A549 (cell line): Measurements from ENCODE around the gene CNTFR. TPM values are rescaled to one million over a fixed set of nuclear protein-coding genes. Genes with fewer than 3 reads are reported as not detected.

Source experiments
- ATAC-seq, 2 experiments: fragments of 200-7000 bp in 1 of 2; fragments of >200 bp in 1 of 2; cut with Nextera tagmentation in 1 of 2; cut with Tn5 transposase in 1 of 2; 3 replicates each; pipeline versions ENCODE4 v1.8.0 to v1.9.1; 2018 to 2020; ENCODE audit warnings: mild to moderate bottlenecking in 1 of 2, moderate library complexity in 1 of 2
- CTCF ChIA-PET: fragments of 300-600 bp; sonication (Branson Sonifier 250); formaldehyde crosslinking; extraction: SDS; loops from one replicate; lab custom pipeline; 2021; ENCODE audit warnings: antibody characterized with exemption, inconsistent platforms; lab: Yijun Ruan, JAX
- POLR2A ChIA-PET: fragments of 350-600 bp; formaldehyde crosslinking; extraction: SDS; loops from one replicate; lab custom pipeline; 2021; ENCODE audit warnings: antibody characterized with exemption, inconsistent platforms; lab: Yijun Ruan, JAX
- DNase-seq, 2 experiments: peaks; one replicate each; pipeline versions ENCODE4 v3.0.0 to v3.0.0-alpha.2; 2011 to 2016; ENCODE audit warnings: low read depth in 1 of 2, low spot score in 1 of 2
- FAIRE-seq: peaks from 2 replicates; lab custom pipeline; 2011; peaks lifted over from hg19 to GRCh38; lab: Jason Lieb, UNC
- H3K27ac ChIP-seq, 2 experiments: fragments of >200 bp; sonication (Bioruptor Twin); formaldehyde crosslinking; 3 replicates each; pipeline ENCODE4 v1.5.1; 2016 to 2017
- H3K4me1 ChIP-seq: fragments of >200 bp; sonication (Bioruptor Twin); formaldehyde crosslinking; 3 replicates; pipeline ENCODE4 v1.6.1; 2016
- H3K4me2 ChIP-seq: fragments of >200 bp; sonication (Bioruptor Twin); formaldehyde crosslinking; 3 replicates; pipeline ENCODE4 v1.6.1; 2016
- H3K4me3 ChIP-seq: fragments of >200 bp; sonication (Bioruptor Twin); formaldehyde crosslinking; 3 replicates; pipeline ENCODE4 v1.5.1; 2016
- H3K9me3 ChIP-seq: fragments of >200 bp; sonication (Bioruptor Twin); formaldehyde crosslinking; 3 replicates; pipeline ENCODE4 v1.6.1; 2016
- BHLHE40 ChIP-seq: IDR thresholded peaks from 2 replicates; pipeline ENCODE4 v1.6.1; 2012; ENCODE audit warnings: low read depth, low read length, inconsistent platforms
- CEBPB ChIP-seq, 2 experiments: fragments of >200 bp in 1 of 2; sonication (Bioruptor Twin) in 1 of 2; formaldehyde crosslinking in 1 of 2; IDR thresholded peaks; 2 replicates each; pipeline ENCODE4 v1.6.1; 2012 to 2016
- EHMT2 ChIP-seq: fragments of 200-600 bp; sonication (generic); IDR thresholded peaks from 2 replicates; pipeline ENCODE4 v1.6.1; 2016; ENCODE audit warnings: antibody characterized with exemption, low read depth, mild to moderate bottlenecking, moderate library complexity
- EP300 ChIP-seq, 2 experiments: fragments of >200 bp; sonication (Bioruptor Twin); formaldehyde crosslinking; IDR thresholded peaks; 2 replicates in 1 of 2; 3 replicates in 1 of 2; pipeline ENCODE4 v1.6.1; 2016 to 2017
- FOXS1 ChIP-seq: fragments of 250-450 bp; sonication (Bioruptor Pico); IDR thresholded peaks from 2 replicates; pipeline ENCODE4 v1.5.0; 2020; ENCODE audit warnings: mild to moderate bottlenecking, moderate library complexity
- HDAC2 ChIP-seq: fragments of 200-600 bp; sonication (generic); IDR thresholded peaks from 2 replicates; pipeline ENCODE4 v1.6.1; 2016
- JUN ChIP-seq, 2 experiments: fragments of >200 bp; sonication (Bioruptor Twin); formaldehyde crosslinking; IDR thresholded peaks; 2 replicates in 1 of 2; 3 replicates in 1 of 2; pipeline ENCODE4 v1.6.1; 2016 to 2017
- MAZ ChIP-seq: fragments of 150-350 bp; IDR thresholded peaks from 2 replicates; pipeline ENCODE4 v1.6.1; 2014; ENCODE audit warnings: antibody characterized with exemption, low read depth, low read length, borderline replicate concordance
- MYC ChIP-seq: IDR thresholded peaks from 2 replicates; pipeline ENCODE4 v1.6.1; 2012; ENCODE audit warnings: mild to moderate bottlenecking, inconsistent platforms, low read length, improper control_type of control experiment, borderline replicate concordance
- NR3C1 ChIP-seq: fragments of >200 bp; sonication (Bioruptor Twin); formaldehyde crosslinking; IDR thresholded peaks from 3 replicates; pipeline ENCODE4 v1.6.1; 2017
- PHF8 ChIP-seq: fragments of 200-600 bp; sonication (generic); IDR thresholded peaks from 2 replicates; pipeline ENCODE4 v1.6.1; 2016; ENCODE audit warnings: low read depth, mild to moderate bottlenecking, antibody characterized with exemption, moderate library complexity, borderline replicate concordance
- RAD21 ChIP-seq, 2 experiments: fragments of >200 bp in 1 of 2; sonication (Bioruptor Twin) in 1 of 2; formaldehyde crosslinking in 1 of 2; IDR thresholded peaks in 1 of 2; conservative IDR thresholded peaks in 1 of 2; 2 replicates in 1 of 2; 3 replicates in 1 of 2; pipeline ENCODE4 v1.6.1; 2012 to 2018; ENCODE audit warnings: inconsistent platforms in 1 of 2
- RFX5 ChIP-seq: fragments of 450-650 bp; IDR thresholded peaks from 2 replicates; pipeline ENCODE4 v1.7.1; 2014; ENCODE audit warnings: antibody characterized with exemption, mild to moderate bottlenecking, moderate library complexity
- RNF2 ChIP-seq: fragments of 200-600 bp; sonication (generic); IDR thresholded peaks from 2 replicates; pipeline ENCODE4 v1.6.1; 2016; ENCODE audit warnings: low read depth, mild to moderate bottlenecking, antibody characterized with exemption, moderate library complexity, borderline replicate concordance
- TFCP2L1 ChIP-seq: fragments of 250-450 bp; sonication (Bioruptor Pico); IDR thresholded peaks from 2 replicates; pipeline ENCODE4 v1.5.0; 2021; ENCODE audit warnings: mild to moderate bottlenecking
- ZNF302 ChIP-seq: fragments of 250-450 bp; sonication (Bioruptor Pico); IDR thresholded peaks from 2 replicates; pipeline ENCODE4 v1.9.0; 2021; ENCODE audit warnings: inconsistent platforms, mild to moderate bottlenecking, moderate library complexity
- ZSCAN20 ChIP-seq: fragments of 250-450 bp; sonication (Bioruptor Pico); IDR thresholded peaks from 2 replicates; pipeline ENCODE4 v1.8.0; 2022; ENCODE audit warnings: mild to moderate bottlenecking, moderate library complexity
- WGBS: methylation state at CpG from one replicate; pipeline ENCODE4 v1.1.6; 2017; ENCODE audit errors: missing lambda C conversion rate; 5-methylcytosine and 5-hydroxymethylcytosine counted together
- polyA plus RNA-seq, 4 experiments: library from polyadenylated mRNA; depleted of rRNA in 3 of 4; stranded (reverse); fragments of >200 nt; fragmentation: RNase III in 1 of 4; extraction: RNeasy Plus Mini Kit Qiagen cat#74134 plus additional on column Dnase treatment in 1 of 4; gene quantifications; 2 replicates in 3 of 4; 3 replicates in 1 of 4; pipeline ENCODE4 v1.2.3, GENCODE V29; 2011 to 2017
- TF ChIP-seq, protein P1 (sequence below): fragments of >200 bp; sonication (Bioruptor Twin); formaldehyde crosslinking; IDR thresholded peaks from 2 replicates; pipeline ENCODE4 v1.6.1; 2016
- TF ChIP-seq, protein P2 (sequence below): IDR thresholded peaks from 2 replicates; pipeline ENCODE4 v1.6.1; 2012
- TF ChIP-seq, protein P3 (sequence below): fragments of >200 bp; sonication (Bioruptor Twin); formaldehyde crosslinking; IDR thresholded peaks from 3 replicates; pipeline ENCODE4 v1.5.1; 2016
- TF ChIP-seq, protein P4 (sequence below): fragments of 200-600 bp; sonication (generic); IDR thresholded peaks from 2 replicates; pipeline ENCODE4 v1.6.1; 2016; ENCODE audit warnings: antibody characterized with exemption, mild to moderate bottlenecking, moderate library complexity

Gene CNTFR
- polyA plus RNA-seq, 2 of the 4 experiments (the other 2 are of a cell fraction), result 0.09 TPM; not detected in 1

DNA sequence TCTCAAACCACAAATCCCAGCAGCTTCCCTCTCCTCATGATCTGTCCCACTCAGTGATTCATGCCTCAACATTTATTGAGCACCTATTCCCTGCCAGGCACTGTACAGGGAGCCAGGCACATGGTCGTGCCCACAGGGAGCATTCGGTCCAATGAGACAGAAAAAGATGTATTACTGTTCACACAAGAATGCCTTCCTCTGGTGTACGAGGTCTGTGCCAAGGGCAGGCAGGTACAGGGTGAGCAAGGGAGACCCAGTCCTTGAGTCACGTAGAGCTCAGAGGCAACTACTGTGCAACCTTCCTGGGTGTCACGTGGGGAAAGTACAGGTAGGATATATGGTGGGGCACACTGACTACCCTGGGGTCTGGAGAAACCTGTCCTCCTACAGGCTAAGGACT, 4.6 kb downstream of the CNTFR start:
- Histone ChIP-seq H3K9me3 (no peaks in the 10 kb centered on the region), H3K4me1 (peaks cover 7% of the 10 kb centered on the region; the same call in 2 of the 3 replicates), H3K4me2 (no peak overlapping the region), H3K4me3 (no peak overlapping the region), H3K27ac (no peak overlapping the region)
- no peak for FAIRE-seq
- POLR2A ChIA-PET, result no interaction called here
- no peak; a peak in 1 of 6 replicates for ATAC-seq
- CTCF ChIA-PET, result interaction anchor here (0.6 to 17.1 kb wide), 8 partner anchors 9 to 252 kb away, joined by 3 to 168 read pairs (median 4); partner anchors contain the start of gene RPP25L
- no peak for DNase-seq
- TF ChIP-seq ZNF302 (CRISPR knock-in tag) (no peak), EHMT2 (no peak), PHF8 (no peak), RAD21 (conservative IDR thresholded peaks at IDR 0.05 in 1 of 2, IDR thresholded peaks at IDR 0.05 in 1 of 2) (no peak), JUN (IDR thresholded peaks at IDR 0.05) (no peak), NR3C1 (no peak), MAZ (no peak), RNF2 (no peak), TFCP2L1 (CRISPR knock-in tag) (no peak), CEBPB (IDR thresholded peaks at IDR 0.05) (no peak), FOXS1 (no peak), RFX5 (no peak)
- TF ChIP-seq, protein P1, sequence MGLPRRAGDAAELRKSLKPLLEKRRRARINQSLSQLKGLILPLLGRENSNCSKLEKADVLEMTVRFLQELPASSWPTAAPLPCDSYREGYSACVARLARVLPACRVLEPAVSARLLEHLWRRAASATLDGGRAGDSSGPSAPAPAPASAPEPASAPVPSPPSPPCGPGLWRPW, result no peak
- TF ChIP-seq, protein P2, sequence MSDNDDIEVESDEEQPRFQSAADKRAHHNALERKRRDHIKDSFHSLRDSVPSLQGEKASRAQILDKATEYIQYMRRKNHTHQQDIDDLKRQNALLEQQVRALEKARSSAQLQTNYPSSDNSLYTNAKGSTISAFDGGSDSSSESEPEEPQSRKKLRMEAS, result no peak
- TF ChIP-seq, protein P3, sequence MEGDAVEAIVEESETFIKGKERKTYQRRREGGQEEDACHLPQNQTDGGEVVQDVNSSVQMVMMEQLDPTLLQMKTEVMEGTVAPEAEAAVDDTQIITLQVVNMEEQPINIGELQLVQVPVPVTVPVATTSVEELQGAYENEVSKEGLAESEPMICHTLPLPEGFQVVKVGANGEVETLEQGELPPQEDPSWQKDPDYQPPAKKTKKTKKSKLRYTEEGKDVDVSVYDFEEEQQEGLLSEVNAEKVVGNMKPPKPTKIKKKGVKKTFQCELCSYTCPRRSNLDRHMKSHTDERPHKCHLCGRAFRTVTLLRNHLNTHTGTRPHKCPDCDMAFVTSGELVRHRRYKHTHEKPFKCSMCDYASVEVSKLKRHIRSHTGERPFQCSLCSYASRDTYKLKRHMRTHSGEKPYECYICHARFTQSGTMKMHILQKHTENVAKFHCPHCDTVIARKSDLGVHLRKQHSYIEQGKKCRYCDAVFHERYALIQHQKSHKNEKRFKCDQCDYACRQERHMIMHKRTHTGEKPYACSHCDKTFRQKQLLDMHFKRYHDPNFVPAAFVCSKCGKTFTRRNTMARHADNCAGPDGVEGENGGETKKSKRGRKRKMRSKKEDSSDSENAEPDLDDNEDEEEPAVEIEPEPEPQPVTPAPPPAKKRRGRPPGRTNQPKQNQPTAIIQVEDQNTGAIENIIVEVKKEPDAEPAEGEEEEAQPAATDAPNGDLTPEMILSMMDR, result no peak
- 20% methylated on average over 4 of the region's 5 CpGs for WGBS

DNA sequence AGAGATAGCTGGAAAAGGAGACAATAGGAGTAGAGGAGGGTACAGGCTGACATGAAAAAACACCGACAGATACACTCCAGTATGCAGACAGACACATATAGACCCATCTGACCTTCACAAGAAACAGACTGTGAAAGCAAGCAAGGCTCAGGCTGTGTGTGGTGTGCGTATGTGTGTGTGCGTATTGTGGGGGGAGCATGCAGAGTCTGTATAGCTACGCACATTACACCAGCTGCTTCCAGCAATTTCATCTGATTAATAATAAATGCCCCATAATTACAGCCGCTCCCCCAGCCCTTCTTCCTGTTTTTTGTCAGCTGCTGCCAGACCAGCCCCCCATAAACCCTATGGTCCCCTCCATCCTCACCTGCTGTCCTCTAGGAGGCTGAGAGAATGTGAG, 6.7 kb downstream of the CNTFR start:
- no peak for FAIRE-seq

More for the DNA sequence above, 6.7 kb downstream of the CNTFR start:
- DNase-seq, result no peak
- Histone ChIP-seq H3K4me2 (no peak overlapping the region), H3K9me3 (no peaks in the 10 kb centered on the region), H3K4me3 (no peak overlapping the region), H3K27ac (no peak overlapping the region), H3K4me1 (no peaks in the 10 kb centered on the region)
- ChIA-PET CTCF (interaction anchor here (0.6 to 17.1 kb wide), 12 partner anchors 9 to 456 kb away, joined by 3 to 168 read pairs (median 5); partner anchors contain the start of gene RPP25L), POLR2A (no interaction called here)
- TF ChIP-seq EP300 (IDR thresholded peaks at IDR 0.05) (no peak), PHF8 (no peak), ZSCAN20 (CRISPR knock-in tag) (no peak), HDAC2 (no peak), BHLHE40 (no peak), MYC (no peak), RNF2 (no peak), NR3C1 (no peak)
- TF ChIP-seq, protein P4, sequence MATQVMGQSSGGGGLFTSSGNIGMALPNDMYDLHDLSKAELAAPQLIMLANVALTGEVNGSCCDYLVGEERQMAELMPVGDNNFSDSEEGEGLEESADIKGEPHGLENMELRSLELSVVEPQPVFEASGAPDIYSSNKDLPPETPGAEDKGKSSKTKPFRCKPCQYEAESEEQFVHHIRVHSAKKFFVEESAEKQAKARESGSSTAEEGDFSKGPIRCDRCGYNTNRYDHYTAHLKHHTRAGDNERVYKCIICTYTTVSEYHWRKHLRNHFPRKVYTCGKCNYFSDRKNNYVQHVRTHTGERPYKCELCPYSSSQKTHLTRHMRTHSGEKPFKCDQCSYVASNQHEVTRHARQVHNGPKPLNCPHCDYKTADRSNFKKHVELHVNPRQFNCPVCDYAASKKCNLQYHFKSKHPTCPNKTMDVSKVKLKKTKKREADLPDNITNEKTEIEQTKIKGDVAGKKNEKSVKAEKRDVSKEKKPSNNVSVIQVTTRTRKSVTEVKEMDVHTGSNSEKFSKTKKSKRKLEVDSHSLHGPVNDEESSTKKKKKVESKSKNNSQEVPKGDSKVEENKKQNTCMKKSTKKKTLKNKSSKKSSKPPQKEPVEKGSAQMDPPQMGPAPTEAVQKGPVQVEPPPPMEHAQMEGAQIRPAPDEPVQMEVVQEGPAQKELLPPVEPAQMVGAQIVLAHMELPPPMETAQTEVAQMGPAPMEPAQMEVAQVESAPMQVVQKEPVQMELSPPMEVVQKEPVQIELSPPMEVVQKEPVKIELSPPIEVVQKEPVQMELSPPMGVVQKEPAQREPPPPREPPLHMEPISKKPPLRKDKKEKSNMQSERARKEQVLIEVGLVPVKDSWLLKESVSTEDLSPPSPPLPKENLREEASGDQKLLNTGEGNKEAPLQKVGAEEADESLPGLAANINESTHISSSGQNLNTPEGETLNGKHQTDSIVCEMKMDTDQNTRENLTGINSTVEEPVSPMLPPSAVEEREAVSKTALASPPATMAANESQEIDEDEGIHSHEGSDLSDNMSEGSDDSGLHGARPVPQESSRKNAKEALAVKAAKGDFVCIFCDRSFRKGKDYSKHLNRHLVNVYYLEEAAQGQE, result no peak
- WGBS, result 80% methylated on average over 5 of the region's 5 CpGs
- ATAC-seq, result no peak
